Transverse colon (tissue), 4 donors: ENCODE results near the gene CPLX1. TPM values are rescaled to one million over a fixed set of nuclear protein-coding genes. Genes with fewer than 3 reads are reported as not detected.

Experiments
- DNase-seq: peaks from one replicate; pipeline ENCODE4 v3.0.0-alpha.2; 2019
- H3K27ac ChIP-seq, 4 donors: fragments of 200-600 bp; sonication (generic); 2 replicates each; pipeline ENCODE4 v1.5.1; 2016 to 2018; ENCODE audit warnings: inconsistent platforms in 4 of 4
- H3K27me3 ChIP-seq: fragments of 200-600 bp; sonication (generic); 2 replicates; pipeline ENCODE4 v1.5.1; 2017; ENCODE audit warnings: inconsistent platforms
- H3K36me3 ChIP-seq, 4 donors: fragments of 200-600 bp; sonication (generic); 2 replicates each; pipeline ENCODE4 v1.5.1; 2017 to 2019; ENCODE audit warnings: inconsistent platforms in 4 of 4
- H3K4me1 ChIP-seq, 4 donors: fragments of 200-600 bp; sonication (generic); 2 replicates each; pipeline ENCODE4 v1.5.1; 2017 to 2020; ENCODE audit warnings: inconsistent platforms in 4 of 4
- H3K4me3 ChIP-seq, 4 donors: fragments of 200-600 bp; sonication (generic); 1 replicate in 1 of 4; 2 replicates in 3 of 4; pipeline versions ENCODE4 v1.5.1 to v1.6.1; 2017 to 2019; ENCODE audit warnings: inconsistent platforms in 4 of 4
- H3K9me3 ChIP-seq, 2 donors: fragments of 200-600 bp; sonication (generic); 2 replicates each; pipeline ENCODE4 v1.5.1; 2017 to 2019; ENCODE audit warnings: inconsistent platforms in 2 of 2
- EP300 ChIP-seq: sonication (generic); formaldehyde crosslinking; IDR thresholded peaks from one replicate; pipeline ENCODE4 v1.6.1; 2017; ENCODE audit warnings: antibody characterized with exemption, low read depth
- POLR2A ChIP-seq: fragments of 450-650 bp; IDR thresholded peaks from one replicate; pipeline ENCODE4 v1.6.1; 2016; ENCODE audit warnings: antibody characterized with exemption, mild to moderate bottlenecking, moderate library complexity
- POLR2AphosphoS5 ChIP-seq, 3 donors: sonication (generic); formaldehyde crosslinking; IDR thresholded peaks; one replicate each; pipeline ENCODE4 v1.6.1; 2016; ENCODE audit warnings: antibody characterized with exemption in 3 of 3
- WGBS, 2 donors: methylation state at CpG; one replicate each; pipeline ENCODE4 v1.1.5; 2018; ENCODE audit warnings: low coverage in 1 of 2; 5-methylcytosine and 5-hydroxymethylcytosine counted together
- in situ Hi-C, 4 donors: fragments of 200-750 bp; cut with MboI; loops; one replicate each; pipeline versions ENCODE4 v1.15.0 to v1.15.1; 2017; ENCODE audit warnings: low sequenced_read_pairs in 3 of 4, low pct_ligation_motif_present in 1 of 4, low pct_unique_long_range_greater_than_20kb in 1 of 4
- intact Hi-C: fragments of 100-400 bp; cut with DNase I; formaldehyde crosslinking; loops from one replicate; pipeline ENCODE4 v1.15.1; 2023; ENCODE audit warnings: low total_unique reads
- total RNA-seq, 4 donors: library from RNA; depleted of rRNA; stranded (reverse); fragments of >200 nt; gene quantifications; one replicate each; pipeline ENCODE4 v1.1.0, GENCODE V29; 2016
- TF ChIP-seq, protein P1 (sequence below), 5 experiments: fragments of 200-600 bp in 3 of 5; fragments of 450-650 bp in 2 of 5; sonication (generic) in 3 of 5; IDR thresholded peaks; 1 replicate in 2 of 5; 2 replicates in 3 of 5; pipeline ENCODE4 v1.5.1; 2016 to 2017; ENCODE audit warnings: antibody characterized with exemption in 5 of 5, inconsistent platforms in 3 of 5, mild to moderate bottlenecking in 2 of 5, moderate library complexity in 1 of 5

CPLX1 gene
- total RNA-seq, 4 donors from 2014 or later: 0.32 to 3.7 (median 0.41) TPM; not detected in 1

DNA sequence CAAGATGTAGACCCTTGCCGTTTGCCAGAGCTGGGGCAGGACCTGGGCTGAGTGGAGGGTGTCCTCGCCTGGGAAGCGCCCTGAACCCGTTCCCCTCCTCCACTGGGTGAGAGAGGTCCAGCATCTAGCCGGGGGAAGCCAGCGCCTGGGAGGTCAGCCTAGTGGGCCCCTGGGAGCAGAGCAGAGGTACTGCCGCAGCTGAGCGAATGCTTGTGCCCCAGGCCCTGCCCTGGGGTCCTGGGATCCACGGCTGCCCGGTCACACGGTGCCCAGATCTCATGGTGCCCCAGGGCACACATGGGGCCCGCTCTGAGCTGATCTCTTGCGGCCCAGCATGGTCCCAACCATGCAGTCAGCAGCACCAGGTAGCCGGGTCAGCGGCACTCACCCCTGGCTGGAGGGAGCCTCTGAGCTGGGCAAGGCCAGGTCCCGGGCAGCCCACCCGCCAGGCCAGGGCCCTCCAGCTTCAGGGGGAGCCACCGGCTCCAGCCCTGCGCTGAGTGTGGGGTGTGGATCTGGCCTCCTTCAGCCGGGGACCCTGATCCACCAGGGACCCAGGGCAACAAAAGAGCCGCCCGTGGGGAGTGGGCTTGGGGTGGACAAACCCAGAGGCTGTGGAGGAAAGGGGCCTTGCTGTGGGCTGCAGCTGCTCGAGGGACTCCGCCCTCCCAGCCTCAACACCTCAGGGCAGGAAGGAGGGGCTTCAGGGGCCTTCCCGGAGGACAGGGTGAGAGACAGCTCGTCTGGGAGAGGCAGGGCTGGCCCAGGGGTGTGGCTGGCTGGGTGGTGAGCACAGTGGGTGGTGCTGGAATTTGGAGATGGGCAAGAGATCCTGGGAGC lies 4.1 kb upstream of the CPLX1 start:
- Histone ChIP-seq H3K9me3 (no peaks in the 10 kb centered on the region), H3K4me3 (no peak overlapping the region), H3K4me1 (peaks cover 4 to 16% (median 14%) of the 10 kb centered on the region in 4 donors), H3K36me3 (no peaks in the 10 kb centered on the region), H3K27ac (no peak overlapping the region), H3K27me3 (peaks cover 66% of the 10 kb centered on the region)
- no peak for DNase-seq
- TF ChIP-seq POLR2A (no peak), EP300 (no peak), POLR2AphosphoS5 (IDR thresholded peaks at IDR 0.05) (no peak)
- TF ChIP-seq, protein P1, sequence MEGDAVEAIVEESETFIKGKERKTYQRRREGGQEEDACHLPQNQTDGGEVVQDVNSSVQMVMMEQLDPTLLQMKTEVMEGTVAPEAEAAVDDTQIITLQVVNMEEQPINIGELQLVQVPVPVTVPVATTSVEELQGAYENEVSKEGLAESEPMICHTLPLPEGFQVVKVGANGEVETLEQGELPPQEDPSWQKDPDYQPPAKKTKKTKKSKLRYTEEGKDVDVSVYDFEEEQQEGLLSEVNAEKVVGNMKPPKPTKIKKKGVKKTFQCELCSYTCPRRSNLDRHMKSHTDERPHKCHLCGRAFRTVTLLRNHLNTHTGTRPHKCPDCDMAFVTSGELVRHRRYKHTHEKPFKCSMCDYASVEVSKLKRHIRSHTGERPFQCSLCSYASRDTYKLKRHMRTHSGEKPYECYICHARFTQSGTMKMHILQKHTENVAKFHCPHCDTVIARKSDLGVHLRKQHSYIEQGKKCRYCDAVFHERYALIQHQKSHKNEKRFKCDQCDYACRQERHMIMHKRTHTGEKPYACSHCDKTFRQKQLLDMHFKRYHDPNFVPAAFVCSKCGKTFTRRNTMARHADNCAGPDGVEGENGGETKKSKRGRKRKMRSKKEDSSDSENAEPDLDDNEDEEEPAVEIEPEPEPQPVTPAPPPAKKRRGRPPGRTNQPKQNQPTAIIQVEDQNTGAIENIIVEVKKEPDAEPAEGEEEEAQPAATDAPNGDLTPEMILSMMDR (IDR thresholded peaks at IDR 0.05): no peak
- in situ Hi-C loops (no loop called here), intact Hi-C loops (no loop called here)
- 61% methylated on average over 26 of the region's 26 CpGs; no CpG with 5 or more reads in 1 of the 2 donors for whole genome bisulfite sequencing, 2 donors

DNA sequence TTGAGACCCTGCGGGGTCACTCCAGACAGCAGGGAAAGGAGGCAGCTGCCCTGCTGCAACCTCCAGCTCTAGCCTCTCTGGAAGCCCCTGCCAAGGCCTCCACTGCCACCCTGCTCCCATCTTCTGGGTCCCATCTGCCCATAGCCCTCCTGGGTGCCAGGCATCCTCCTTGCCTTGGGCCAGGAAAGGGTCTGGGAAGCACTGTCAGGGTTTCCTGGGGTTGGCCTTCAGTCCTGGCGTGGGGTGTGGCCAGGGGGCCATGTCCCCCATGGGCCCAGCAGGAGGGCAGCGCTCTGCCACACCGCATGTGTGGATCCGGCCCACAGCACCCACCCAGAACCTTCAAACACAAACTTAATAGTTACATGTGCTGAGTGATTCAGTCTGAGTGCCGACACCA lies 3.4 kb upstream of the CPLX1 start:
- DNase-seq: no peak
- H3K27me3 ChIP-seq: peaks cover 73% of the 10 kb centered on the region
- intact Hi-C loops: no loop called here
- in situ Hi-C loops: no loop called here
- no peaks in the 10 kb centered on the region for H3K36me3 ChIP-seq
- H3K4me3 ChIP-seq: no peak overlapping the region
- TF ChIP-seq POLR2AphosphoS5 (IDR thresholded peaks at IDR 0.05): no peak
- no peak for TF ChIP-seq EP300
- TF ChIP-seq POLR2A: no peak
- TF ChIP-seq, protein P1 (IDR thresholded peaks at IDR 0.05): no peak
- 82% methylated on average over 5 of the region's 6 CpGs; no CpG with 5 or more reads in 1 of the 2 donors for WGBS, 2 donors
- peaks cover 4 to 19% (median 16%) of the 10 kb centered on the region in 4 donors for H3K4me1 ChIP-seq
- no peaks in the 10 kb centered on the region for H3K9me3 ChIP-seq
- H3K27ac ChIP-seq: no peak overlapping the region

DNA sequence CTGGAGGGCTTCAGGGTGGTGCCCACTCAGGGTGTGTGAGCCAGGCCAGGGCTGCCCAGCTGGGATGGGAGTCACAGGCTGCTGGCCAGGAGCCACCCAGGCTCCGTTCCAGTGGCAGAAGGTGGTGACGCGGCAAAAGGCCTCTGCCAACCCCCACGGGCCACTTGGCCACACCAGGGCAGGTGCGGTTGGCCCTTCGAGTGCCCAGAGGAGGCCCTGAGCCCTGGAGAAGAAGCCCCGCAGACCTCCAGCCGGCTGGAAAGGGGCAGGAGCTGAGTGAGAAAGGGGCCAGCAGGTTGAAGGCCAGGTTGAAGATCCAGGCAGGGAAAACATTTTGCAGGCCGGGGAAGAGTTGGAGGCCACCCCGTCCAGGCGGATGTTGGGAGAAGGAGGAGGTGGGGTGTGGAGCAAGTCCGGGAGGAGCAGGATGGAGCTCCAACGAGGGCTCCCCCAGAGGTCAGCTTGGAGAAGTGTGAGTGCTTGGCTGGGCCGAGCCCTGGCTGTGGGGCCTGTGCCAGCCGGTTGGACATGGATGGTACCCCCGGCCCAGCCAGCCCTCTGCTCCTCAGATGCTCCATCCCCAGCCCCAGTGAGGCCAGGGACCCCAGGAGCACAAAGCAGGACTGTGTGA lies 2.8 kb upstream of the CPLX1 start:
- no peaks in the 10 kb centered on the region for H3K9me3 ChIP-seq
- H3K4me1 ChIP-seq: peaks cover 4 to 19% (median 16%) of the 10 kb centered on the region in 4 donors
- no peak overlapping the region for H3K27ac ChIP-seq
- H3K27me3 ChIP-seq: peaks cover 79% of the 10 kb centered on the region
- no peak overlapping the region for H3K4me3 ChIP-seq
- intact Hi-C loops (no loop called here), in situ Hi-C loops (no loop called here)
- TF ChIP-seq POLR2AphosphoS5 (IDR thresholded peaks at IDR 0.05): no peak
- TF ChIP-seq EP300: no peak
- TF ChIP-seq, protein P1 (IDR thresholded peaks at IDR 0.05): no peak
- TF ChIP-seq POLR2A: no peak
- DNase-seq: no peak
- no peaks in the 10 kb centered on the region for H3K36me3 ChIP-seq
- WGBS, 2 donors: 44 to 56% methylated on average over 9 to 16 of the region's 16 CpGs

DNA sequence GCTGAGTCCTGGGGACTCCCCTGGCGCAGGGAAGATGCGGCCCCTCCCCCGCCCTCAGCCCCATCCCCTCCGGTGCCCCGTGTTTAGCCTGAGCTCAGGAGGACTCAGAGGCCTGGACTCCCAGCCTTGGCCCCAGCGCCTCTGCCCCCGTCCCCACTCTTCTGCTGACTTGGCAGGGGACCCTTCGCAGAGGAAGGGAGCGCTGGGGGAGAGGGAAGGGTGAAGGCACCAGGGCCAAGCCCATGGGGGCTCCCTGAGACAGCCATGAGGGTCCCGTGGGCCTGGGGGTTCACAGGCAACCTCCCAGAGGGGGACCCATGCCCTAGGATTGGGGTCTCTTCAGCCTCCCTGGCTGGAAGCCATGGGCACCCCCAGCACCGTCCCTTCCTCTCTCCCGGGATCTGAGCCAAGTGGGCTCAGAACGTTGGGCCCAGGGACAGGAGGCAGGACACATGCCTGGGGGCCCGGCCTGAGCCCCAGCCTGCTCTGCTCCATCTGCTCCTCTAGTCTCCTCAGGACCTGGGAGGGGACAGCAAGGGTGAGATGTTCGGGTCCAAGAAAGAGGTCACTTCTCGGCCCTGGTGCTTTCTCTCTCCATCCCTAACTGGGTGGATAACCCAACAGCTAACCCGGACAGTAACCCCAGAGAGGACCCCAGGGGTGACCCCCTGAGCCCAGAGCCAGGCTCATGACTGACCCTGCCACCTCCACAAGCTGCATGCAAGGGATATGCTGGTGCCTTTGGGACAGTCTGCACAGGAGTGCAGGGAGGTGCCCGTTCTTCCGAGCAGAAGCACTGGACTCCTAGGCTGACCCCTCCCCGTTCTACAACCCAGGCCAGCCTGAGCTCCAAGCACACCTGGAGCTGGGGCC lies 1.5 kb upstream of the CPLX1 start:
- 24 to 26% methylated on average over 2 to 17 of the region's 20 CpGs for WGBS, 2 donors
- no peak for DNase-seq
- no peak overlapping the region for H3K27ac ChIP-seq
- peaks cover 4 to 19% (median 16%) of the 10 kb centered on the region in 4 donors for H3K4me1 ChIP-seq
- in situ Hi-C loops (no loop called here), intact Hi-C loops (no loop called here)
- no peaks in the 10 kb centered on the region for H3K36me3 ChIP-seq
- H3K27me3 ChIP-seq: peaks cover 92% of the 10 kb centered on the region
- no peaks in the 10 kb centered on the region for H3K9me3 ChIP-seq
- H3K4me3 ChIP-seq: no peak overlapping the region
- TF ChIP-seq, protein P1 (IDR thresholded peaks at IDR 0.05): no peak
- TF ChIP-seq POLR2A (no peak), EP300 (no peak), POLR2AphosphoS5 (IDR thresholded peaks at IDR 0.05) (no peak)
